ENCODE data around the gene ENPP3. TPM values are rescaled to one million over a fixed set of nuclear protein-coding genes. Genes with fewer than 3 reads are reported as not detected.

Gene ENPP3
- total and polyA plus RNA-seq, 2 experiments from 2014 or later = not detected

DNA sequence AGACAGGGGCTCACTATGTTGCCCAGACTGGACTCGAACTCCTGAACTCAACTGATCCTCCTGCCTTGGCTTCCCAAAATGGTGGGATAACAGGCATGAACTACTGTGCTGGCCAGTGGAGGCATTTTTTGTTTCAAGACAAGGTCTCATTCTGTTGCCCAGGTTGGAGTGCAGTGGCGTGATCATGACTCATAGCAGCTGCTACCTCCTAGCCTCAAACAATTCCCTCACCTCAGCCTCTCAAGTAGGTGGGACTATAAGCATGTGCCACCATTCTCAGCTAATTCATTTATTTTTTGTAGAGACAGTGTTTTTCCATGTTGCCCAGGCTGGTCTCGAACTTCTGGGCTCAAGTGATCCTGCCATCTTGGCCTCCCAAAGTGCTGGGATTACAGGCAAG, 17.2 kb downstream of the ENPP3 start (continued):
- TF ChIP-seq, protein P1, sequence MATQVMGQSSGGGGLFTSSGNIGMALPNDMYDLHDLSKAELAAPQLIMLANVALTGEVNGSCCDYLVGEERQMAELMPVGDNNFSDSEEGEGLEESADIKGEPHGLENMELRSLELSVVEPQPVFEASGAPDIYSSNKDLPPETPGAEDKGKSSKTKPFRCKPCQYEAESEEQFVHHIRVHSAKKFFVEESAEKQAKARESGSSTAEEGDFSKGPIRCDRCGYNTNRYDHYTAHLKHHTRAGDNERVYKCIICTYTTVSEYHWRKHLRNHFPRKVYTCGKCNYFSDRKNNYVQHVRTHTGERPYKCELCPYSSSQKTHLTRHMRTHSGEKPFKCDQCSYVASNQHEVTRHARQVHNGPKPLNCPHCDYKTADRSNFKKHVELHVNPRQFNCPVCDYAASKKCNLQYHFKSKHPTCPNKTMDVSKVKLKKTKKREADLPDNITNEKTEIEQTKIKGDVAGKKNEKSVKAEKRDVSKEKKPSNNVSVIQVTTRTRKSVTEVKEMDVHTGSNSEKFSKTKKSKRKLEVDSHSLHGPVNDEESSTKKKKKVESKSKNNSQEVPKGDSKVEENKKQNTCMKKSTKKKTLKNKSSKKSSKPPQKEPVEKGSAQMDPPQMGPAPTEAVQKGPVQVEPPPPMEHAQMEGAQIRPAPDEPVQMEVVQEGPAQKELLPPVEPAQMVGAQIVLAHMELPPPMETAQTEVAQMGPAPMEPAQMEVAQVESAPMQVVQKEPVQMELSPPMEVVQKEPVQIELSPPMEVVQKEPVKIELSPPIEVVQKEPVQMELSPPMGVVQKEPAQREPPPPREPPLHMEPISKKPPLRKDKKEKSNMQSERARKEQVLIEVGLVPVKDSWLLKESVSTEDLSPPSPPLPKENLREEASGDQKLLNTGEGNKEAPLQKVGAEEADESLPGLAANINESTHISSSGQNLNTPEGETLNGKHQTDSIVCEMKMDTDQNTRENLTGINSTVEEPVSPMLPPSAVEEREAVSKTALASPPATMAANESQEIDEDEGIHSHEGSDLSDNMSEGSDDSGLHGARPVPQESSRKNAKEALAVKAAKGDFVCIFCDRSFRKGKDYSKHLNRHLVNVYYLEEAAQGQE (IDR thresholded peaks at IDR 0.05; ENCODE audit: unreplicated experiment) = no peak

DNA sequence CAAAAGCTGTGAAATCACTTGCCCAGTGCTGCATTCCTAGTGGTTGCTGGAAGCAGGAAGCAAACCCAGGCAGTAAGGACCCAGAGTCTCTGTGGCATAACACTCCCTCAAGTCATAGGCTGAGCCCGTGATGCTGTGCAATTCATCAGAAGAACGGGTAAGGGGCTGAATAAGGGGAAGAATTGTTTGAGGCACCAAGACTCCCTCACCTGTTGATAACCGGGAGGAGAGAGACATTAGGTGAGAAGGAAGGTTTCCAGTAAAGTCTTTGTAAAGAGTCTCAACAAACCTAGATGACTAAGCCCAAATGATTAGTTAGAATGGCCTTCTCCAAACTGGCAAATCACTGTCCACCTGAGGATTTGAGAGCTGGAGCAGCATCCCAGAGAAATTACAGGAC, 18.3 kb downstream of the ENPP3 start:
- Mint-ChIP-seq H3K36me3 (ENCODE audit: low read depth) (no peaks in the 10 kb centered on the region), H3K27ac (no peak overlapping the region), H3K4me3 (no peak overlapping the region), H3K27me3 (ENCODE audit: insufficient read depth, low read depth, poor library complexity) (peaks cover 3% of the 10 kb centered on the region), H3K9me3 (no peaks in the 10 kb centered on the region), H3K4me1 (no peaks in the 10 kb centered on the region)
- H3K79me2 ChIP-seq (replicated peaks; ENCODE audit: insufficient read depth) = no peaks in the 10 kb centered on the region
- no peaks in the 10 kb centered on the region for H3K36me3 ChIP-seq (ENCODE audit: insufficient read depth)
- H4K20me1 ChIP-seq (replicated peaks; ENCODE audit: insufficient read depth) = no peaks in the 10 kb centered on the region
- H3K9me2 ChIP-seq (ENCODE audit: insufficient read depth) = 0 out of 2 replicates have a peak, but pooled peaks cover 2% of the 10 kb centered on the region
- no peak overlapping the region for H3K4me3 ChIP-seq
- DNase-seq (ENCODE audit: low spot score) (no peak), ATAC-seq (no peak)
- H2AFZ ChIP-seq = peak overlapping the region; percentile 74
- H3K4me2 ChIP-seq = no peak overlapping the region
- H3K27ac ChIP-seq (ENCODE audit: low read depth) = no peak overlapping the region
- no peaks in the 10 kb centered on the region for H3K27me3 ChIP-seq (ENCODE audit: insufficient read depth)
- no peaks in the 10 kb centered on the region for H3K4me1 ChIP-seq (ENCODE audit: insufficient read depth)
- H3F3A ChIP-seq (replicated peaks; ENCODE audit: low read depth) = no peaks in the 10 kb centered on the region
- TF ChIP-seq CREB1 (CRISPR knock-in tag; IDR thresholded peaks at IDR 0.05; ENCODE audit: low read depth) (no peak), POLR2AphosphoS5 (IDR thresholded peaks at IDR 0.05; ENCODE audit: low read depth) (no peak), EZH2 (IDR thresholded peaks at IDR 0.05; ENCODE audit: low read depth, unreplicated experiment) (no peak), ZNF331 (CRISPR knock-in tag; IDR thresholded peaks at IDR 0.05; ENCODE audit: low read depth) (no peak), ZNF114 (CRISPR knock-in tag; IDR thresholded peaks at IDR 0.05) (no peak)
- TF ChIP-seq, protein P2, sequence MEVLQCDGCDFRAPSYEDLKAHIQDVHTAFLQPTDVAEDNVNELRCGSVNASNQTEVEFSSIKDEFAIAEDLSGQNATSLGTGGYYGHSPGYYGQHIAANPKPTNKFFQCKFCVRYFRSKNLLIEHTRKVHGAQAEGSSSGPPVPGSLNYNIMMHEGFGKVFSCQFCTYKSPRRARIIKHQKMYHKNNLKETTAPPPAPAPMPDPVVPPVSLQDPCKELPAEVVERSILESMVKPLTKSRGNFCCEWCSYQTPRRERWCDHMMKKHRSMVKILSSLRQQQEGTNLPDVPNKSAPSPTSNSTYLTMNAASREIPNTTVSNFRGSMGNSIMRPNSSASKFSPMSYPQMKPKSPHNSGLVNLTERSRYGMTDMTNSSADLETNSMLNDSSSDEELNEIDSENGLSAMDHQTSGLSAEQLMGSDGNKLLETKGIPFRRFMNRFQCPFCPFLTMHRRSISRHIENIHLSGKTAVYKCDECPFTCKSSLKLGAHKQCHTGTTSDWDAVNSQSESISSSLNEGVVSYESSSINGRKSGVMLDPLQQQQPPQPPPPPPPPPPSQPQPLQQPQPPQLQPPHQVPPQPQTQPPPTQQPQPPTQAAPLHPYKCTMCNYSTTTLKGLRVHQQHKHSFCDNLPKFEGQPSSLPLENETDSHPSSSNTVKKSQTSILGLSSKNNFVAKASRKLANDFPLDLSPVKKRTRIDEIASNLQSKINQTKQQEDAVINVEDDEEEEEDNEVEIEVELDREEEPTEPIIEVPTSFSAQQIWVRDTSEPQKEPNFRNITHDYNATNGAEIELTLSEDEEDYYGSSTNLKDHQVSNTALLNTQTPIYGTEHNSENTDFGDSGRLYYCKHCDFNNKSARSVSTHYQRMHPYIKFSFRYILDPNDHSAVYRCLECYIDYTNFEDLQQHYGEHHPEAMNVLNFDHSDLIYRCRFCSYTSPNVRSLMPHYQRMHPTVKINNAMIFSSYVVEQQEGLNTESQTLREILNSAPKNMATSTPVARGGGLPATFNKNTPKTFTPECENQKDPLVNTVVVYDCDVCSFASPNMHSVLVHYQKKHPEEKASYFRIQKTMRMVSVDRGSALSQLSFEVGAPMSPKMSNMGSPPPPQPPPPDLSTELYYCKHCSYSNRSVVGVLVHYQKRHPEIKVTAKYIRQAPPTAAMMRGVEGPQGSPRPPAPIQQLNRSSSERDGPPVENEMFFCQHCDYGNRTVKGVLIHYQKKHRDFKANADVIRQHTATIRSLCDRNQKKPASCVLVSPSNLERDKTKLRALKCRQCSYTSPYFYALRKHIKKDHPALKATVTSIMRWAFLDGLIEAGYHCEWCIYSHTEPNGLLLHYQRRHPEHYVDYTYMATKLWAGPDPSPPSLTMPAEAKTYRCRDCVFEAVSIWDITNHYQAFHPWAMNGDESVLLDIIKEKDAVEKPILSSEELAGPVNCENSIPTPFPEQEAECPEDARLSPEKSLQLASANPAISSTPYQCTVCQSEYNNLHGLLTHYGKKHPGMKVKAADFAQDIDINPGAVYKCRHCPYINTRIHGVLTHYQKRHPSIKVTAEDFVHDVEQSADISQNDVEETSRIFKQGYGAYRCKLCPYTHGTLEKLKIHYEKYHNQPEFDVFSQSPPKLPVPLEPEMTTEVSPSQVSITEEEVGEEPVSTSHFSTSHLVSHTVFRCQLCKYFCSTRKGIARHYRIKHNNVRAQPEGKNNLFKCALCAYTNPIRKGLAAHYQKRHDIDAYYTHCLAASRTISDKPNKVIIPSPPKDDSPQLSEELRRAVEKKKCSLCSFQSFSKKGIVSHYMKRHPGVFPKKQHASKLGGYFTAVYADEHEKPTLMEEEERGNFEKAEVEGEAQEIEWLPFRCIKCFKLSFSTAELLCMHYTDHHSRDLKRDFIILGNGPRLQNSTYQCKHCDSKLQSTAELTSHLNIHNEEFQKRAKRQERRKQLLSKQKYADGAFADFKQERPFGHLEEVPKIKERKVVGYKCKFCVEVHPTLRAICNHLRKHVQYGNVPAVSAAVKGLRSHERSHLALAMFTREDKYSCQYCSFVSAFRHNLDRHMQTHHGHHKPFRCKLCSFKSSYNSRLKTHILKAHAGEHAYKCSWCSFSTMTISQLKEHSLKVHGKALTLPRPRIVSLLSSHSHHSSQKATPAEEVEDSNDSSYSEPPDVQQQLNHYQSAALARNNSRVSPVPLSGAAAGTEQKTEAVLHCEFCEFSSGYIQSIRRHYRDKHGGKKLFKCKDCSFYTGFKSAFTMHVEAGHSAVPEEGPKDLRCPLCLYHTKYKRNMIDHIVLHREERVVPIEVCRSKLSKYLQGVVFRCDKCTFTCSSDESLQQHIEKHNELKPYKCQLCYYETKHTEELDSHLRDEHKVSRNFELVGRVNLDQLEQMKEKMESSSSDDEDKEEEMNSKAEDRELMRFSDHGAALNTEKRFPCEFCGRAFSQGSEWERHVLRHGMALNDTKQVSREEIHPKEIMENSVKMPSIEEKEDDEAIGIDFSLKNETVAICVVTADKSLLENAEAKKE (CRISPR knock-in tag; IDR thresholded peaks at IDR 0.05) = no peak
- TF ChIP-seq, protein P1 (IDR thresholded peaks at IDR 0.05; ENCODE audit: unreplicated experiment) = no peak
- TF ChIP-seq, protein P3, sequence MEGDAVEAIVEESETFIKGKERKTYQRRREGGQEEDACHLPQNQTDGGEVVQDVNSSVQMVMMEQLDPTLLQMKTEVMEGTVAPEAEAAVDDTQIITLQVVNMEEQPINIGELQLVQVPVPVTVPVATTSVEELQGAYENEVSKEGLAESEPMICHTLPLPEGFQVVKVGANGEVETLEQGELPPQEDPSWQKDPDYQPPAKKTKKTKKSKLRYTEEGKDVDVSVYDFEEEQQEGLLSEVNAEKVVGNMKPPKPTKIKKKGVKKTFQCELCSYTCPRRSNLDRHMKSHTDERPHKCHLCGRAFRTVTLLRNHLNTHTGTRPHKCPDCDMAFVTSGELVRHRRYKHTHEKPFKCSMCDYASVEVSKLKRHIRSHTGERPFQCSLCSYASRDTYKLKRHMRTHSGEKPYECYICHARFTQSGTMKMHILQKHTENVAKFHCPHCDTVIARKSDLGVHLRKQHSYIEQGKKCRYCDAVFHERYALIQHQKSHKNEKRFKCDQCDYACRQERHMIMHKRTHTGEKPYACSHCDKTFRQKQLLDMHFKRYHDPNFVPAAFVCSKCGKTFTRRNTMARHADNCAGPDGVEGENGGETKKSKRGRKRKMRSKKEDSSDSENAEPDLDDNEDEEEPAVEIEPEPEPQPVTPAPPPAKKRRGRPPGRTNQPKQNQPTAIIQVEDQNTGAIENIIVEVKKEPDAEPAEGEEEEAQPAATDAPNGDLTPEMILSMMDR (conservative IDR thresholded peaks at IDR 0.05; ENCODE audit: low read depth in 2 of 2) = no peak
